PC-9 (cell line): ENCODE measurements around the gene FAM89B.

Source experiments
- EZH2 ChIP-seq: fragments of 200-600 bp; sonication (generic); IDR thresholded peaks from 2 replicates; pipeline ENCODE4 v1.8.0; 2017; ENCODE audit warnings: antibody characterized with exemption, low read depth
- TF ChIP-seq, protein P1 (sequence below): fragments of 200-600 bp; sonication (generic); conservative IDR thresholded peaks from 2 replicates; pipeline ENCODE4 v1.6.1; 2017; ENCODE audit warnings: mixed run types, antibody characterized with exemption, mild to moderate bottlenecking, moderate library complexity

DNA sequence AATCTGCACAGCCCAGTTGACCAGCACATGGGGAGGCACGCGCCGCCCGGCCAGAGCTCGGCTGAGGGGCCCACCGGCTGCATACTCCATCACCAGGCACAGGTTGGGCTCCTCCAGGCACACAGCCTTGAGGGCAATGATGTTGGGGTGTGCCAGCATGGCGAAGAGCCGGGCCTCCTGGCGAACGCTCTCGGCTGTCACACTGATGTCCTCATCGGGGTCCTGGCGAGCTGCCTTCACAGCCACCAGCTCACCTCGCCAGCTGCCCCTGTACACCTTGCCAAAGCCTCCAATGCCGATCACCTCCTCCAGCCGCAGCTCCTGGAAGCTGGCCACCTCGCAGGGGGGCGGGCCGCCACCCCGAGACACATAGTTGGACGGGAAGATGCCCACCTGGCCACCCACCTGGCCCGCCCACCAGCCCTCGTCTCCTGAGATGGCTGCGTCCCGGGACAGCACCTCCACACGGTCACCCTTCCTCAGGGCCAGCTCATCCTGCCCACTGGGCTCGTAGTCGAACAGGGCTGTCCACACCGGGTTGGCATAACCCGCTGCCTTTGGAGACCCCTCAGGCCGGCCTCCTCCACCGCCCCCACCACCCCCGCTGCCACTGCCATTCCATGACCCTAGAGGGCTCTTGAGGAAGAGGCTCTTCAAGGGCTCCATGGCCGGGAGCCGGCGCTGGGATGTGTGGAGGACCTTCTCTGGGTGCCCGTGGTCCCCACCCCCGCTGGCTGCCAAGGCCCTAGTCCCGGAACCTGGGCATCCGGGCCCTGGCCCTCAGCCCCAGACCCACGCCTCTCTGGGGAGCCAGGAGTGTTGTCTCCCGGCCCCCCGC, 41.0 kb downstream of the FAM89B start:
- TF ChIP-seq, protein P1, sequence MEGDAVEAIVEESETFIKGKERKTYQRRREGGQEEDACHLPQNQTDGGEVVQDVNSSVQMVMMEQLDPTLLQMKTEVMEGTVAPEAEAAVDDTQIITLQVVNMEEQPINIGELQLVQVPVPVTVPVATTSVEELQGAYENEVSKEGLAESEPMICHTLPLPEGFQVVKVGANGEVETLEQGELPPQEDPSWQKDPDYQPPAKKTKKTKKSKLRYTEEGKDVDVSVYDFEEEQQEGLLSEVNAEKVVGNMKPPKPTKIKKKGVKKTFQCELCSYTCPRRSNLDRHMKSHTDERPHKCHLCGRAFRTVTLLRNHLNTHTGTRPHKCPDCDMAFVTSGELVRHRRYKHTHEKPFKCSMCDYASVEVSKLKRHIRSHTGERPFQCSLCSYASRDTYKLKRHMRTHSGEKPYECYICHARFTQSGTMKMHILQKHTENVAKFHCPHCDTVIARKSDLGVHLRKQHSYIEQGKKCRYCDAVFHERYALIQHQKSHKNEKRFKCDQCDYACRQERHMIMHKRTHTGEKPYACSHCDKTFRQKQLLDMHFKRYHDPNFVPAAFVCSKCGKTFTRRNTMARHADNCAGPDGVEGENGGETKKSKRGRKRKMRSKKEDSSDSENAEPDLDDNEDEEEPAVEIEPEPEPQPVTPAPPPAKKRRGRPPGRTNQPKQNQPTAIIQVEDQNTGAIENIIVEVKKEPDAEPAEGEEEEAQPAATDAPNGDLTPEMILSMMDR: no peak
- TF ChIP-seq EZH2: no peak
